ENCODE measurements around the gene EPAS1.

EPAS1 gene

GRCh38 chr2:46323730-46324129, 26.5 kb downstream of the EPAS1 start:
- no peak for DNase-seq (ENCODE audit: low spot score)

- no peak for DNase-seq (ENCODE audit: low spot score)
These were observed 28.1 kb downstream of the EPAS1 start for GRCh38 chr2:46325182-46325928.

GRCh38 chr2:46326231-46326980, 29.2 kb downstream of the EPAS1 start:
- no peak for DNase-seq (ENCODE audit: low spot score)

- DNase-seq (ENCODE audit: low spot score), result no peak
These were observed 30.4 kb downstream of the EPAS1 start for GRCh38 chr2:46327627-46328026.

GRCh38 chr2:46328291-46328690, 31.1 kb downstream of the EPAS1 start:
- no peak for DNase-seq (ENCODE audit: low spot score)

GRCh38 chr2:46328829-46329228, 31.6 kb downstream of the EPAS1 start:
- DNase-seq (ENCODE audit: low spot score), result no peak

GRCh38 chr2:46329340-46329739, 32.1 kb downstream of the EPAS1 start:
- DNase-seq (ENCODE audit: low spot score), result no peak

- DNase-seq (ENCODE audit: low spot score), result no peak
These were observed 32.9 kb downstream of the EPAS1 start for GRCh38 chr2:46329803-46330775.

GRCh38 chr2:46331109-46331766, 34.0 kb downstream of the EPAS1 start:
- no peak for DNase-seq (ENCODE audit: low spot score)

- DNase-seq (ENCODE audit: low spot score), result no peak
These were observed 35.6 kb downstream of the EPAS1 start for GRCh38 chr2:46332686-46333281.

GRCh38 chr2:46333912-46334311, 36.7 kb downstream of the EPAS1 start:
- DNase-seq (ENCODE audit: low spot score), result no peak

- DNase-seq (ENCODE audit: low spot score), result no peak
These were observed 37.4 kb downstream of the EPAS1 start for GRCh38 chr2:46334389-46335271.

GRCh38 chr2:46335391-46336282, 38.4 kb downstream of the EPAS1 start:
- no peak for DNase-seq (ENCODE audit: low spot score)

GRCh38 chr2:46336283-46336959, 39.2 kb downstream of the EPAS1 start:
- no peak for DNase-seq (ENCODE audit: low spot score)

GRCh38 chr2:46337208-46337994, 40.2 kb downstream of the EPAS1 start:
- no peak for DNase-seq (ENCODE audit: low spot score)

GRCh38 chr2:46338674-46339073, 41.5 kb downstream of the EPAS1 start:
- no peak for DNase-seq (ENCODE audit: low spot score)

- DNase-seq (ENCODE audit: low spot score), result no peak
These were observed 42.0 kb downstream of the EPAS1 start for GRCh38 chr2:46339200-46339599.

All from SW480 (cell line).